Osteoblast (primary cell): ENCODE data around the gene NKAIN2. TPM values are rescaled to one million over a fixed set of nuclear protein-coding genes. Genes with fewer than 3 reads are reported as not detected.

Source experiments
- DNase-seq: peaks from one replicate; pipeline ENCODE4 v3.0.0; 2011; ENCODE audit warnings: low spot score, mixed read lengths; ENCODE audit not compliant: insufficient read length; ENCODE audit errors: missing footprints
- H2AFZ ChIP-seq: 2 replicates; pipeline ENCODE4 v1.6.0; 2011; ENCODE audit warnings: mild to moderate bottlenecking, low read length
- H3K27ac ChIP-seq: 2 replicates; pipeline ENCODE4 v1.5.1; 2011; ENCODE audit warnings: mild to moderate bottlenecking, low read depth, low read length, moderate library complexity
- H3K27me3 ChIP-seq: 2 replicates; pipeline ENCODE4 v1.6.0; 2012; ENCODE audit warnings: mild to moderate bottlenecking, control low read depth, inconsistent platforms, low read length, moderate library complexity; ENCODE audit not compliant: insufficient read depth
- H3K36me3 ChIP-seq: 2 replicates; pipeline ENCODE4 v1.5.1; 2011; ENCODE audit warnings: mild to moderate bottlenecking, low read length, control low read depth, moderate library complexity; ENCODE audit not compliant: insufficient read depth
- H3K4me1 ChIP-seq: 2 replicates; pipeline ENCODE4 v1.5.1; 2011; ENCODE audit warnings: mild to moderate bottlenecking, low read length, control low read depth, moderate library complexity; ENCODE audit not compliant: insufficient read depth
- H3K4me2 ChIP-seq: 2 replicates; pipeline ENCODE4 v1.6.0; 2011; ENCODE audit warnings: mild to moderate bottlenecking, low read length; ENCODE audit not compliant: insufficient read depth
- H3K4me3 ChIP-seq: fragments of 200-600 bp; sonication (generic); 3 replicates; pipeline ENCODE4 v1.5.1; 2012; ENCODE audit warnings: mild to moderate bottlenecking, low read length, inconsistent platforms; ENCODE audit not compliant: insufficient read depth
- H3K79me2 ChIP-seq: 2 replicates; pipeline ENCODE4 v1.6.0; 2012; ENCODE audit warnings: mild to moderate bottlenecking, low read length, control low read depth, inconsistent platforms; ENCODE audit not compliant: insufficient read depth
- H3K9me3 ChIP-seq: 2 replicates; pipeline ENCODE4 v1.5.1; 2011; ENCODE audit warnings: low read depth, low read length, control low read depth
- H4K20me1 ChIP-seq: 2 replicates; pipeline ENCODE4 v1.6.0; 2012; ENCODE audit warnings: mild to moderate bottlenecking, low read length, control low read depth; ENCODE audit not compliant: insufficient read depth
- CTCF ChIP-seq: IDR thresholded peaks from 2 replicates; pipeline ENCODE4 v1.5.1; 2011; ENCODE audit warnings: mild to moderate bottlenecking, low read depth, low read length, moderate library complexity; ENCODE audit errors: extremely low read depth
- total RNA-seq: library from RNA; depleted of rRNA; stranded (reverse); fragments of >200 nt; gene quantifications from 2 replicates; pipeline ENCODE4 v1.2.3, GENCODE V29; 2012

NKAIN2 gene
- total RNA-seq, 1 donor = under 0.01 TPM

- Histone ChIP-seq H3K4me1 (no peaks in the 10 kb centered on the region), H3K36me3 (no peaks in the 10 kb centered on the region), H3K4me3 (no peak overlapping the region), H3K79me2 (no peaks in the 10 kb centered on the region), H3K27ac (no peak overlapping the region), H3K4me2 (no peak overlapping the region), H3K27me3 (no peaks in the 10 kb centered on the region), H2AFZ (no peak overlapping the region), H4K20me1 (no peaks in the 10 kb centered on the region), H3K9me3 (no peaks in the 10 kb centered on the region)
- no peak for TF ChIP-seq CTCF
- no peak for DNase-seq
These were observed 971.5 kb downstream of the NKAIN2 start for GRCh38 chr6:124775121-124775520.

GRCh38 chr6:124777863-124778262 lies 974.2 kb downstream of the NKAIN2 start:
- H2AFZ ChIP-seq = no peak overlapping the region
- H4K20me1 ChIP-seq = no peaks in the 10 kb centered on the region
- H3K9me3 ChIP-seq = no peaks in the 10 kb centered on the region
- no peaks in the 10 kb centered on the region for H3K79me2 ChIP-seq
- H3K36me3 ChIP-seq = no peaks in the 10 kb centered on the region
- H3K4me1 ChIP-seq = peaks cover 4% of the 10 kb centered on the region
- no peak overlapping the region for H3K4me3 ChIP-seq
- no peak for DNase-seq
- H3K4me2 ChIP-seq = no peak overlapping the region
- TF ChIP-seq CTCF = no peak
- no peak overlapping the region for H3K27ac ChIP-seq
- no peaks in the 10 kb centered on the region for H3K27me3 ChIP-seq

GRCh38 chr6:124780623-124781022 lies 977.0 kb downstream of the NKAIN2 start:
- no peak for DNase-seq
- no peaks in the 10 kb centered on the region for H3K27me3 ChIP-seq
- no peaks in the 10 kb centered on the region for H3K36me3 ChIP-seq
- H4K20me1 ChIP-seq = no peaks in the 10 kb centered on the region
- no peak overlapping the region for H3K4me3 ChIP-seq
- TF ChIP-seq CTCF = no peak
- no peaks in the 10 kb centered on the region for H3K79me2 ChIP-seq
- no peak overlapping the region for H3K27ac ChIP-seq
- H3K4me1 ChIP-seq = peaks cover 4% of the 10 kb centered on the region
- H3K4me2 ChIP-seq = no peak overlapping the region
- no peaks in the 10 kb centered on the region for H3K9me3 ChIP-seq
- no peak overlapping the region for H2AFZ ChIP-seq

GRCh38 chr6:124783344-124783743 lies 979.7 kb downstream of the NKAIN2 start:
- DNase-seq = no peak
- Histone ChIP-seq H3K4me2 (no peak overlapping the region), H3K4me1 (peaks cover 4% of the 10 kb centered on the region), H3K27me3 (no peaks in the 10 kb centered on the region), H3K9me3 (no peaks in the 10 kb centered on the region), H3K4me3 (no peak overlapping the region), H2AFZ (no peak overlapping the region), H3K27ac (no peak overlapping the region), H3K36me3 (no peaks in the 10 kb centered on the region), H3K79me2 (no peaks in the 10 kb centered on the region), H4K20me1 (no peaks in the 10 kb centered on the region)
- no peak for TF ChIP-seq CTCF
